SH-SY5Y (cell line): ENCODE data around the gene CYBB.

ENCODE experiments used
- GATA2 ChIP-seq: IDR thresholded peaks from 2 replicates; pipeline ENCODE4 v1.6.1; 2011; ENCODE audit warnings: mild to moderate bottlenecking, low read depth, low read length
- GATA3 ChIP-seq: IDR thresholded peaks from 2 replicates; pipeline ENCODE4 v1.6.1; 2011; ENCODE audit warnings: low read depth, mild to moderate bottlenecking, low read length, moderate library complexity

DNA sequence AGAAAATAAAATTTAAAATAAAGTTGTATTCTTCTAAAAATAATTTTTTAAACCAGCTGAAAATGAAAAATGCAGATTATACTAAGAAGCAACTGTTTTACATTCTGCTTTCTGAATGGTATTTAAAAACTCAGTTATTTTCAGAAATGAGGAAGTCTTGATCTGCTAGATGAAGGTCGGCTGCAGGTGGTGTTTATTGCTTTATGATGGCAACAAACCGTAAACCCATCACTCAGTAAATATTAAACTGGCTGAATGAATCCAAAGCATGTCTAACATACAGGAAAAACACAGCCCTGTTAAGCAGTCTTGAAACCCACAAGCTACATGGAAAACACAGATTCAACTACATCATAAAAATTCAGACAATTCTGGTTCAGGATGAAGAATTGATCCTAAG, 38.2 kb downstream of the CYBB start:
- TF ChIP-seq GATA3: no peak
- TF ChIP-seq GATA2: no peak
